Coronary artery (tissue), 2 donors: Measurements from ENCODE around the gene FIGNL2.

Source experiments
- DNase-seq: peaks from one replicate; pipeline ENCODE4 v3.0.0-alpha.2; 2017; ENCODE audit warnings: low spot score
- H3K27ac ChIP-seq, 2 donors: fragments of 200-600 bp; sonication (generic); one replicate each; pipeline ENCODE4 v1.5.1; 2016 to 2019
- H3K4me3 ChIP-seq: fragments of 200-600 bp; sonication (generic); 2 replicates; pipeline ENCODE4 v1.5.1; 2016; ENCODE audit warnings: mild to moderate bottlenecking, moderate library complexity
- CTCF ChIP-seq: fragments of 200-600 bp; sonication (generic); IDR thresholded peaks from one replicate; pipeline ENCODE4 v1.5.1; 2019; ENCODE audit warnings: antibody characterized with exemption

FIGNL2 gene

GRCh38 chr12:51868821-51869495 lies 20.4 kb upstream of the FIGNL2 start:
- no peak overlapping the region for H3K27ac ChIP-seq
- no peak for DNase-seq
- H3K4me3 ChIP-seq: peak overlapping the region; percentile 72
- no peak for TF ChIP-seq CTCF

DNA sequence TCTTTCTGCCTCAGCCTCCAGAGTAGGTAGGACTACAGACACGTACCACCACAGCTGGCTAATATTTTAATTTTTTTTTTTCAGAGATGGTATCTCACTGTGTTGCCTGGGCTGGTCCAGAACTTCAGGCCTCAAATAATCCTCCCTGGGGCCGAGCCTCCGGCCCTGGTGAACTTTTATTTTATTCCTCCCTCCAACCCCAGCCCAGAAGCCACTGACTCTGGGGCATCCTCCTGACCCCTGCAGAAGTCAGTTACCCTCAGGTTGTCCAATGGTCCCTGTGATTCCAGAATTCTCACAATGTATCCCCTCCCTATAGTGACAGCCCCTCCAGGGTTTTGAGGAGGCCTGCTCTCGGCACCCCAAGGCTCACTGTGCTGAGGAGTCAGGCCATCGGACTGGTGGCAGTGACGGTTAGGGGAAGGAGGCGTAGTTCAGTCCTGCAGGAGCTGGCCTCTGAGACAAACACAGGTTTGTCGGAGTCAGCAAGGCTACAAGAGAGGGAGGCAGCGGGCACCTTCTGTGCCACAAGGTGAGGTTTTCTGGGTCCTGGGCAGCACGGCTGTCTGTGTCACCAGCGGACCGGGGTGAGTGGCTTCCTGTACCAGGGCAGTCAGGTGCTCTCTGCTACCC lies 19.4 kb upstream of the FIGNL2 start:
- no peak for DNase-seq
- no peak overlapping the region for H3K27ac ChIP-seq
- no peak for TF ChIP-seq CTCF
- H3K4me3 ChIP-seq: no peak overlapping the region

GRCh38 chr12:51867371-51867770 lies 18.9 kb upstream of the FIGNL2 start:
- Histone ChIP-seq H3K27ac (no peak overlapping the region), H3K4me3 (no peak overlapping the region)
- TF ChIP-seq CTCF: no peak
- no peak for DNase-seq

- H3K4me3 ChIP-seq: no peak overlapping the region
- TF ChIP-seq CTCF: no peak
- H3K27ac ChIP-seq: no peak overlapping the region
- DNase-seq: no peak
Measured at GRCh38 chr12:51866762-51867161, 18.2 kb upstream of the FIGNL2 start.

GRCh38 chr12:51866324-51866723 lies 17.8 kb upstream of the FIGNL2 start:
- TF ChIP-seq CTCF: no peak
- no peak for DNase-seq
- H3K4me3 ChIP-seq: no peak overlapping the region
- H3K27ac ChIP-seq: no peak overlapping the region

- no peak overlapping the region for H3K27ac ChIP-seq
- no peak overlapping the region for H3K4me3 ChIP-seq
- no peak for TF ChIP-seq CTCF
- DNase-seq: no peak
Measured at GRCh38 chr12:51865757-51866270, 17.3 kb upstream of the FIGNL2 start.
